Measurements from ENCODE around the gene NUFIP2.

DNA sequence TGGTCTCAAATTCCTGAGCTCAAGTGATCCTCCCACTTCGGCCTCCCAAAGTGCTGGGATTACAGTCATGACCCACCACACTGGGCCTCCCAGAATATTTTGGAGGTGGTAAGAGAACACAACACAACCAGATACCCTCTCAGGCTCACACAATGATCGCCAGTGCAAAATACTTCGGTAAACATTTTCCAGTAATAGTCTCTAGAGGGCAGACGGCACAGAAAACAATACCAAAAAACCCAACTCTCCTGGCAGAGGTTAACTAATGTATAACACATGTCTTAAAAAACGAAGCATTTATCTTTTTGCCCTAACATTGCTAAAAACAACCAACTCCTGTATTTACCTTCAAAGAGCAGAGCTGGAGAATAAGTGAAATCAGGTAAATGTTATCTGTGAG is 10.5 kb downstream of the NUFIP2 start:
- no peak for TF ChIP-seq POLR2A (IDR thresholded peaks at IDR 0.05)
- TF ChIP-seq, protein P1, sequence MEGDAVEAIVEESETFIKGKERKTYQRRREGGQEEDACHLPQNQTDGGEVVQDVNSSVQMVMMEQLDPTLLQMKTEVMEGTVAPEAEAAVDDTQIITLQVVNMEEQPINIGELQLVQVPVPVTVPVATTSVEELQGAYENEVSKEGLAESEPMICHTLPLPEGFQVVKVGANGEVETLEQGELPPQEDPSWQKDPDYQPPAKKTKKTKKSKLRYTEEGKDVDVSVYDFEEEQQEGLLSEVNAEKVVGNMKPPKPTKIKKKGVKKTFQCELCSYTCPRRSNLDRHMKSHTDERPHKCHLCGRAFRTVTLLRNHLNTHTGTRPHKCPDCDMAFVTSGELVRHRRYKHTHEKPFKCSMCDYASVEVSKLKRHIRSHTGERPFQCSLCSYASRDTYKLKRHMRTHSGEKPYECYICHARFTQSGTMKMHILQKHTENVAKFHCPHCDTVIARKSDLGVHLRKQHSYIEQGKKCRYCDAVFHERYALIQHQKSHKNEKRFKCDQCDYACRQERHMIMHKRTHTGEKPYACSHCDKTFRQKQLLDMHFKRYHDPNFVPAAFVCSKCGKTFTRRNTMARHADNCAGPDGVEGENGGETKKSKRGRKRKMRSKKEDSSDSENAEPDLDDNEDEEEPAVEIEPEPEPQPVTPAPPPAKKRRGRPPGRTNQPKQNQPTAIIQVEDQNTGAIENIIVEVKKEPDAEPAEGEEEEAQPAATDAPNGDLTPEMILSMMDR (IDR thresholded peaks at IDR 0.05) = no peak

Measured in uterus (tissue), 2 donors.